Activated CD8-positive, alpha-beta memory T cell treated with anti-CD3 and anti-CD28 coated beads for 4 hours (primary cell): ENCODE results near the gene RPS6KA4.
A peak's percentile ranks its signal among the peaks of the same experiment; 100 is the strongest.

Experiments
- DNase-seq, 2 donors: peaks; one replicate each; pipeline ENCODE4 v3.0.0-alpha.2; 2020; ENCODE audit warnings: low read depth in 2 of 2

The RPS6KA4 gene

DNA sequence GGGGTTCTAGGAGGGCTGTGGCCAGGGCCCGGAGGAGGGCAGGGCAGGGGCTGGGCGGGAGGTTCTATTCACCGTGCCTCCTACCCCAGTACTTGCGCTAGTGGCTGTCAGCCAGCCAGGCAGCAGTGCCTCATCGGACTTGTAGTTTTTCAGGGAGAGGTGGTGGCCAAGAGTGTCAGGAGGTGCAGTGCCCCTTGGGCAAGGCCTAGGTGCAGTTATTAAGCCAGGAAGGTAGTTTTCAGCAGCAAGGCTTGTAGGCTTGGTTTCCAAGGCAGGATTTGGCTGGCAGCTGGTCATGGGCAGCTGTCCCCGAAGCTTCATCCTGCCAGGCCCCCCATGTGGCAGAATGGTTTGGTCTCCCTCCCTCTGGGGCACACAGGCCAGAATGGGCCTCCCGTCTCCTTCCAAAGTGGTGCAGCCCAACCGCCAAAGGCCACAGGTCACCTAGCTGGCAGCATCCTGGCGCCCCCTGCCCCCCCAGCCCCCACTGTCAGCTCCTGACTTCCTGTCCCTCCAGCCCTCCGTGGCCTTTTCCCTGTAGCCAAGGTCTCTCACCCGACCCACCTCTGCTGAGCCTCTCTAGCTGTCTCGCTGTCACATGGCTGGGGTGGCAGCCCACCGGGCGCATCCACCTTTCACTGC lies 10.5 kb upstream of the RPS6KA4 start:
- no peak for DNase-seq

DNA sequence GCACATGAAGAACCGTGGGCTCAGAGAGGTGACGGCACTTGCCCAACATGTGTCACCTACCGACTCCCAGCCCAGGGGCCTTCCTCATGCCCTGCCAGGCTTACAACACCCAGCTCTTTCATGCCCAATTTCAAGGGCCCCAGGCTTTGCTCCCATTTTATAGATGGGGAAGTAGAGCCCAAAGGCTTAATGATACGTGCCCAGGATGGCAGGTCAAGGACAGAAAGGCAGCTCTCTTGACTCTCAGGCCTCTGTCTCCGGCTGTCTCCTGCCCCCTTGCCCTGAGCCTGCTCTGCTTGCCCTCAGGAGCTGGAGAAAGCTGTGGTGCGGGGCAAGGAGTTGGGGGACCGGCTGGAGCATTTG lies 10.0 kb upstream of the RPS6KA4 start:
- DNase-seq, result no peak

DNA sequence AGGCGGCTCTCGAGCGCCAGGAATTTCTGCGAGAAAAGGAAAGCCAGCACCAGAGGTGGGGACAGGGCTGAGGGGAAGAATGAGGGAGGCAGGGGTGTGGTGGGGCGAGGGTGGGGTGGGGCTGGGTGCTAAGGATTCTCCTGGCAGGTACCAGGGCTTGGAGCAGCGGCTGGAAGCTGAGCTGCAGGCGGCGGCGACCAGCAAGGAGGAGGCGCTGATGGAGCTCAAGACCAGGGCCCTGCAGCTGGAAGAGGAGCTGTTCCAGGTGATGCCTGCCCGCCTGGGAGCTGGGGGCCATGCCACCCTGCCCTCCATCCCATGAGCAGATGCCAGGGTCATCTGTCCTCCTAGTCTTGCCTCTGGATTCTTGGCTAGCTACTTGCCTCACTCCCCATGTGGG lies 9.6 kb upstream of the RPS6KA4 start:
- no peak for DNase-seq

DNA sequence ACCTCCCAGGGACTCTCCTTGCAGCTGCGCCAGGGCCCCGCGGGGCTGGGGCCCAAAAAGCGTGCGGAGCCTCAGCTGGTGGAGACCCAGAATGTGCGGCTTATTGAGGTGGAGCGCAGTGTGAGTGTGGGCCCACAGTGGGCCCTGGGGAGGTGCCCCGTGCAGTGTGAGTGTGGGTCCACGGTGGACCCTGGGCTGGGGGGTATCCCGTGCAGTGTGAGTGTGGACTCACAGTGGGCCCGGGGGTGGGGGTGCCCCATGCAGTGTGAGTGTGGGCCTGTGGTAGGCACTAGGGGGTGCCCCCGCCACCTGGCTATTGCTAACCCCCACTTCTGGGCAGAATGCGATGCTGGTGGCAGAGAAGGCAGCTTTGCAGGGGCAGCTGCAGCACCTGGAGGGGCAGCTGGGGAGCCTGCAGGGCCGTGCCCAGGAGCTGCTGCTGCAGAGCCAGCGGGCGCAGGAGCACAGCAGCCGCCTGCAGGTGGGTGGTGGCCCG lies 7.8 kb upstream of the RPS6KA4 start:
- DNase-seq, result no peak

DNA sequence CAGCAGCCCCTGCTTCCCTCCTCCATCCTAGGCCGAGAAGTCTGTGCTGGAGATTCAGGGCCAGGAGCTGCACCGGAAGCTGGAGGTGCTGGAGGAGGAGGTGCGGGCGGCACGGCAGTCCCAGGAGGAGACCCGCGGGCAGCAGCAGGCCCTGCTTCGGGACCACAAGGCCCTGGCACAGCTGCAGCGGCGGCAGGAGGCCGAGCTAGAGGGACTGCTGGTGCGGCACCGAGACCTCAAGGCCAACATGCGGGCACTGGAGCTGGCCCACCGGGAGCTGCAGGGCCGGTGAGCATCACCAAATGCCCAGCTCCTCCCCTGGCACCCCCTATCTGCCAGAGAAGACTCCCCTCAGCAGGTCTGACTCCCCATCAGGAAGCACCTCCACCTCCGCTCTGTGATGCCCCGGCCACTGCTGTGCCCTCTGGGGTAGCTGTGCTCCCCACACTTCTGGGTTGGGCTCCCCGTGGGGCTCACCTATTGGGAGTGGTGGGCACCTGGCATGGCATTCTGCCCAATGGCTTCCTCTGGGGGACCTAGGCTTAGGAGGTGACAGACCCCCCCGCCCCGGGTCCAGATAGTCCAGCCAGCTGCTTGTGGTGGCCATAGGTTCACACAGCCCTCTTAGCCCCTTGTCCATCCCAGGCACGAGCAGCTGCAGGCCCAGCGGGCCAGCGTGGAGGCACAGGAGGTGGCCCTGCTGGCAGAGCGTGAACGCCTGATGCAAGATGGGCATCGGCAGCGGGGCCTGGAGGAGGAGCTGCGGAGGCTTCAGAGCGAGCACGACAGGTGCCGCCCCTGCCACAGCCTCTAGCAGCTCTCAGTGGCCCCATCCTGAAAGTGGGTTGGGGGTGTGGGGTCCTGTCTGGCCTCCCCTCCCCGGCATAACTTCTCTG lies 6.6 kb upstream of the RPS6KA4 start:
- no peak for DNase-seq

DNA sequence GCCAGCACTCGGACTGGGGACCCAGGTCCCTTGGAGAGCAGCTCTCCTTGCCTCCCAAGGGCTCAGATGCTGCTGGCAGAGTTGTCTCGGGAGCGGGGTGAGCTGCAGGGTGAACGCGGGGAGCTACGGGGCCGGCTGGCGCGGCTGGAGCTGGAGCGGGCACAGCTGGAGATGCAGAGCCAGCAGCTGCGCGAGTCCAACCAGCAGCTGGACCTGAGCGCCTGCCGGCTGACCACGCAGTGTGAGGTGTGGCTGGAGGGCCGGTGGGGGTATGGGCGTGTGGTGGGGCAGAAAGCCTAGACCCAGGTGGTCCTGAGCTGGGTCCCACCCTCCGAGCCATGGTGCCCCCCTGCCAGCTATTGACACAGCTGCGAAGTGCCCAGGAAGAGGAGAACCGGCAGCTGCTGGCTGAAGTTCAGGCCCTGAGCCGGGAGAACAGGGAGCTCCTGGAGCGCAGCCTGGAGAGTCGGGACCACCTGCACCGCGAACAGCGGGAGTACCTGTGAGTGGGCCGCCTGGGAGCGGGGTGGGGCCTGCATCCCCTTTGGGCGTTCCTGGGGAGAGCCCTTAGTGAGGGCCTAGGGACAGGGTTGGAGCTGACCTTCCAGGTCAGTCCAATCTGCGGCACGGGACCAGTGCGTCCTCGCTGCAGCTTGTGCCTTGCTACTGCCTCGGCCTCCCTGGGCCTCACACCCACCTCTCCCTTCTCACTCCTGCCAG lies 5.8 kb upstream of the RPS6KA4 start:
- no peak for DNase-seq

DNA sequence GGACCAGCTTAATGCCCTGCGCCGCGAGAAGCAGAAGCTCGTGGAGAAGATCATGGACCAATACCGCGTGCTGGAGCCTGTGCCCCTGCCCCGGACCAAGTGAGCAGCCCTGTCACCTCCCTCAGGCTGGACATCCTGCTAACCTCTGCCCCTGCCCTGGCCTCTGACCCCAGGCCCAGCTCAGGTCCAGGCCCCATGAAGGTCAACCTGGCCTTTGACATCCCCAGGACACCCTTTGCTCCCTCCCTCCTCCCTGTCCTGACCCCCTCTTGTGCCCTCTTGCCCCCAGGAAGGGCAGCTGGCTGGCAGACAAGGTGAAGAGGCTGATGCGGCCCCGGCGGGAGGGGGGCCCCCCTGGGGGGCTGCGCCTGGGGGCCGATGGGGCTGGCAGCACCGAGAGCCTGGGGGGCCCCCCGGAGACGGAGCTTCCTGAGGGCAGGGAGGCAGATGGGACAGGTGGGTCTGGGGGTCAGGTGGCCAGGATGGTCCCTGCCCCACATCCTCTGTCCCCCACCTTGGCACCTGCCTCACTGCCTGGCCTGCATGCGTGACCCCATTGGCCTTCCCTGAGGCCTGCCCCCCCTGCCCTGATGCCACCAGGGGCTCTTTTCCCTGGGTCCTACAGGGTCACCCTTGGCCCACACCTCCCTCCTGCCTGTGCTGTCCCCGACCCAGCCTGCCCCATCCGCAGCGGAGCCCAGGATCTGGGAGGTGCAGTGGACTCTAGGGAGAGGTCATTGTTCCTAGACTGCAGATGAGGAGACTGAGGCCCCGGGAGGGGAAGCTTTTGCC lies 5.1 kb upstream of the RPS6KA4 start:
- no peak for DNase-seq

DNA sequence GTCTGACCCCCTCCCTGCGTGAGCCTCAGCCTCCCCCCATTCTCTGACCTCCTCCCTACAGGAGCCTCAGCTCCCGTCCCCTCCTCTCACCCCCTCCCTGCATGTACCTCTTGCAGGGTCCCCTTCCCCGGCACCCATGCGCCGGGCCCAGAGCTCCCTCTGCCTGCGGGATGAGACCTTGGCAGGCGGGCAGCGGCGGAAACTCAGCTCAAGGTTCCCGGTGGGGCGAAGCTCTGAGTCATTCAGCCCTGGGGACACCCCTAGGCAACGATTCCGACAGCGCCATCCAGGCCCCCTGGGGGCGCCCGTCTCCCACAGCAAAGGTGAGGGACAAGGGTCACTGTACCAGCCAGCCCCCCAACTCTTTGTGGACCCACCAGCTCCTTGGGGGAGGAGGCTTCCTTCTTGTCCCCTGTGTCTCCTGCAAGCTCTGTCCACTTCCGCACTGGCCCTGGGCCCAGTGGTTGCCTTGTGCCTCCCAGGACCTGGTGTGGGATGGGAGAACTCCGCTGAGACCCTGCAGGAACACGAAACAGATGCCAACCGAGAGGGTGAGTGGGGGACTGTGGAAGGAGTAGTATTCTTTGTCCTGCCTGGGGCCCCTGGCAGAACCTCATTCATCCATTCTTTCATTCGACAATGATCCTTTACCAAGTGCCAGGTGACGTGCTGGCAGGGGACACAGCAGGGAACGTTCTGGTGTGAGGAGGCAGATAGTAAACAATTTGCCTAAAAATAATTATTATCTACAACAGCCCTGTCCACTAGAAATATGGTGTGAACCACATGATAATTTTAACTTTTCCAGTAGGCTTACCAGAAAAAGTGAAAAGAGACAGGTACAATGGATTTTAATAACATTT lies 3.7 kb upstream of the RPS6KA4 start:
- peak in 1 of 2 donors; percentile 21 for DNase-seq

DNA sequence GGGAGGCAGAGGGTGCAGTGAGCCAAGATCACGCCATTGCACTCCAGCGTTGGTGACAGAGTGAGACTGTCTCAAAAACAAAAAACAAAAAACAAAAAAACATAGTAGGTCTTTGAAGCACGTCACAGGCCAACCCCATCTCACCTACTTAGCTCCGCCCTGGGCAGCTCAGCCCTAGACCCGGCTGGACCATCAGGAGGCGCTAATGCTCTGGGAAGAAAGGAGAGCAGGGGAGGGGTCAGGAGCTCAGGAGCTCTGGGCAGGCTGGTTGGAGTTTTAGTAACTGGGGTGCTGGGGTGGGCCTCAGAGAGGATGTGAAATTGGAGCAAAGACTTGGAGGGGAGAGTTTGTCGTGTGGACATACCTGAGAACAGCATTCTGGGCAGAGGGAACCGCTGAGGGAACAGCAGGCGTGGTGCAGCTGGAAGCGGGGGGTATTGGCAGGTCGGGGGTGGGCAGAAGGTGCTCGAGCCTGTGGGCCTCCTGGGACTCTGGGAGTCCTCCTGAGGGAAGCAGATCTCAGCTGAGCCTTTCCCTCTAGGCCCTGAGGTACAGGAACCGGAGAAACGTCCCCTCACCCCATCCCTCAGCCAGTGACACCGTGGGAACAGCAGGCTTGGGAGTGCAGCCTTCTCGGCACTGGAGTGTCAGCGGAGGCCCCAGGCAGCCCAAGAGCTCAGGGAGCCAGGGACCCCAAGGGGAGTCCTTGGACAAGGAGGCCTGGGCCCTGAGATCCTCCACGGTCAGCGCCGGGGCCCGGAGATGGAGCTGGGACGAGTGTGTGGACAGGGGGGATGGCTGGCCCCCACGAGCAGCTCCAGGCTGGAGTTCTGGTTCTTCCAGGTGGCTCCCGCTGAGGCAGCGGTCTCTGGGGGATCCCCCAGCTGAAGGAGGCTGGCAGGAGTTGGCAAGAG lies 2.2 kb upstream of the RPS6KA4 start:
- no peak for DNase-seq

DNA sequence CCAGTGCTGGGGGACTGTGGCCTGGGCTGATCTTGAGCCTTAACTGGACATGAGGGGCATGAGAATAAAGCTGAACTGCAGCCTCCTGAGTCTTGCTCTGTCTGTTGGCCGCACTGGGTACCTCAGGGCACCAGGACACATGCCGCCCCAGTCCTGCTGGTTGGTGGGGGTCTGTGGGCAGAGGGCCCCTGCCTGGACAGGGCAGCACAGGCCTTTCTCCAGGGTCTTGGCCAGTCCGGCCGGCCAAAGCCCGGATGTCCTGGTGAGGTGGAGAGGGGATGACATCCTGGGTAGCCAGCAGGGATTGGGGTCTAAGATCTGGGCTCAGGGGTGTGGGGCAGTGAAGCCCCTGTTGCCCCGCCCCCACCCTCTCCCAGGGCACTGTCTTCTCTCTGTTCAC lies 1.5 kb upstream of the RPS6KA4 start:
- DNase-seq, result no peak

DNA sequence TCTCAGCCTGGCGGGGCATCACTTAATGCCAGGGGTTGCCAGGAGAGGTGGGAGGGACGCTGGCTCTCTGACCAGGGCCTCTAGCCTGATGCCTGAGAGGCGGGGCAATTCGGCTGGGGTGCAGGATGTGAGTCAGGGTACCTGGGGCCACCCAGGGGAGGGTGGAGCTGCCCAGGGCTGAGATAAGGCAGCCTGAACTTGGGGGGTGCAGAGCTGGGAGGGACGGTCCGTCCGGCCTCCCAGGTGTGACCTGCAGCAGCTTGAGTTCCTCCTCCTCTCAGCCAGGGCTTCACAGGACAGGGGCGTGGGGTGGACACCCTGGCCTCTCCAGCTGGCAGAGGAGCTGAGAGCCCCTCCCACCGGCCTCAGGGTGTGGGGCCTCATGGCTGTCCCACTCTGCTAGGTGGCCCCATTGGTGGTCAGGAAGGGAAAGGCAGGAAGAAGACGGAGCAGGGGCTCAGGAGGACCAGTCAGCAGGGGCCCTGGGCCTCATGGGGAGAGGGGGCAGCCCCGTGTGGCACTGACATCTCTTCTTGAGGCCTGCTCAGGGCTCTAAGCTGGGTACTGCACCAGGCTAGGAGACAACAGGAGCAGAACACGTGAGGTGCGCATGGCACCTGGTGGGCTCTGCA lies 942 bp upstream of the RPS6KA4 start:
- DNase-seq, result peak in 1 of 2 donors; percentile 30

DNA sequence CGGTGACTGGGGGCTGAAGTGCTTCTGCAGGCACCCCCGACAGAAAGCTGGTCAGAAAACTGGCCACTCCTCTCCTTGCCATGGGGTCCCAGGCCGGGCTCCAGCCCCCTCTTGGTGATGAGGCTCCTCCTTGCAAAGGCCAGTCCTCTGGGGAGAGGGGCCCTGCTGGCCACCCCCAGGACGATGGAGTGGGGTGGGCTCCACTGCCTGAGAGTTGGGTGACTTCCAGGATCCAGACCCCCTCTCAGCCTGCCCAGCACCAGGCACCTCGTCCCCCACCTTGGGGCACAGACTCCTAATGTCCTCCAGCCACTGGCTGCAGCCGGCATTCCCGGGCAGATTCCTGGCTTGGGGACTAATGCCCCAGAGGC lies 441 bp upstream of the RPS6KA4 start:
- DNase-seq, result no peak

DNA sequence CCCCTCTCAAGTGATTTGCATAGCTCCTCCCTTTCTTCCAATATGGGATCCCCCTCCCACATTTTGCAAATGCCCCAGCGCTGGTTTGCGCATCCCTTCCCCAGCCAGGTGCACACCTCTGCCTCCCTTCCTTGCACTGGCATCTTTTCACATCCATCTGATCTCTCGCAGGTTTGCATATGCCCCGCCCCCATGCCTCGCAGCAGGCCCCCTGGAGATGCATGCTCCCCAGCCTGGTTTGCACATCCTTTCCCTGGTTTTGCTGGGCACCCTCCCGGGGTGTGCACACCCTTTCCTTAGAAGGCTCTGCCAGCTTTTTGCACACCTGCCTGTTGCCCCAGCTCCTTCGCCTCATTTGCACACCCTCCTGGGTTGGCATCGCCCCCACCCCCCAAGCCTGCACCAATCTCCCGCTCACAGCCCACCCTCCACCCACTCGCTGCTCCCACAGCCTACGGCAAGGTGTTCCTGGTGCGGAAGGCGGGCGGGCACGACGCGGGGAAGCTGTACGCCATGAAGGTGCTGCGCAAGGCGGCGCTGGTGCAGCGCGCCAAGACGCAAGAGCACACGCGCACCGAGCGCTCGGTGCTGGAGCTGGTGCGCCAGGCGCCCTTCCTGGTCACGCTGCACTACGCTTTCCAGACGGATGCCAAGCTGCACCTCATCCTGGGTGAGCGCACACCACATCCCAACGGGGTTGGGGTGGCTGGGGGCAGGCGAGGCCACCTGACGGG lies 917 bp downstream of the RPS6KA4 start:
- no peak for DNase-seq

DNA sequence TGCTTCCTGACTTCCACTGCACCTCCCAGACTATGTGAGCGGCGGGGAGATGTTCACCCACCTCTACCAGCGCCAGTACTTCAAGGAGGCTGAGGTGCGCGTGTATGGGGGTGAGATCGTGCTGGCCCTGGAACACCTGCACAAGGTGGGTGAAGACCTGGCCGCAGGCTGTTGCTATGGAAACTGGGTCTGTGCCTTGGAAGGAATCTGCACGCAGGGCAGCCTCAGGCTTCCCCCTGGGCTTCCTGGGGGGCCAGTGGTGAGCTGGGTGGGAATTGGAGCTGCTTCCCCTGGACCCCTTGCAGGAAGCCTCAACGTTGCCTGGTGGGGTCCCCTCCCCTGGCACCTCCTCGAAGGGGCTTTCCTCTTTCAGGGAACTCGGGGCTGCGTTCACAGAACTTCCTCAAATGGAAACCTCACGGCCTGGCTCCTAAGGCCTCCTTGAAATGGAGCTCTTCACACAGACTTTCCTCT lies 1.5 kb downstream of the RPS6KA4 start:
- no peak for DNase-seq

DNA sequence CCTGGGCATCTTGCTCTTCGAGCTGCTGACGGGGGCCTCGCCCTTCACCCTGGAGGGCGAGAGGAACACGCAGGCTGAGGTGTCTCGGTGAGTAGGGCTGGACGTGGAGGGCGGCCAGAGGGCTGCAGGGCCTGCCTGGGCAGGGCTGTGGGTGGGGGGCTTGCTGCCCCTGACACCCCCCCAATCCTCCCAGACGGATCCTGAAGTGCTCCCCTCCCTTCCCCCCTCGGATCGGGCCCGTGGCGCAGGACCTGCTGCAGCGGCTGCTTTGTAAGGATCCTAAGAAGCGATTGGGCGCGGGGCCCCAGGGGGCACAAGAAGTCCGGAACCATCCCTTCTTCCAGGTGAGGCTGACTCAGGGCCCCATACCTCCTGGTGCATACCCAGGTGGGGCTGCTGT lies 2.7 kb downstream of the RPS6KA4 start:
- no peak for DNase-seq

DNA sequence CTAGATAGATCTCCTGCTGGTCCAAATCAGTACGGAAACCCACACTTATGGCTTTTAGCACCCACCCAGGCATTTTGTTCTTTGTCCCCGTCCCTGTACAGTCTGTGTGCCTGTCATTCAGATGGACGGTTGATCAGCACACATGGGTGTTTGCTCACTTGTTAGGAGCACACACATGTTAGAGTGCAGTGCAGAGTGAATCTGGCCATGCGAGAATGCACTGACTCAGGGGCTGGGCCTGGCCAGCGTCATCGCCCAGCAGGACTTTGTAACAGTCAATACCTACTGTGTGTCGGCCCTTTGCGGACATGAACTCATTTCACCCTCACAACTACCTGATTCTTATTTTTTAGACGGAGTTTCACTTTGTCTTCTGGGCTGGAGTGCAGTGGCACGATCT lies 3.4 kb downstream of the RPS6KA4 start:
- DNase-seq, result no peak

DNA sequence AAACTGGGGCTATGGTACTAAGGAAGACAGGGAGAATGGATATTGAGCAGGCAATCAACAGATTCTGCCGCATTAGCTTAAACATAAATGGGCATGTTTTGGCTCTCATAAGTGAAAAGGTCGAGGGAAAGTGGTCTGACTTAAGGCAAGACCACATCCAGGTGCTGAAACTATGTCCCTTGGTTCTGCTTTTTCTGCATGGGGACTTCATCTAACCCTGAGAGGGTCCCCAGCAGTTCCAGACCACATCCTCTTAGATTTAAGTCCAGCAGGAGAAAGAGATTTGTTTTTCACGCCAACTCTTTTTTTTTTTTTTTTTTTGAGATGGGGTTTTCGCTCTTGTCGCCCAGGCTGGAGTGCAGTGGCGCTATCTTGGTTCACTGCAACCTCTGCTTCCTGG lies 5.5 kb downstream of the RPS6KA4 start:
- DNase-seq, result no peak

DNA sequence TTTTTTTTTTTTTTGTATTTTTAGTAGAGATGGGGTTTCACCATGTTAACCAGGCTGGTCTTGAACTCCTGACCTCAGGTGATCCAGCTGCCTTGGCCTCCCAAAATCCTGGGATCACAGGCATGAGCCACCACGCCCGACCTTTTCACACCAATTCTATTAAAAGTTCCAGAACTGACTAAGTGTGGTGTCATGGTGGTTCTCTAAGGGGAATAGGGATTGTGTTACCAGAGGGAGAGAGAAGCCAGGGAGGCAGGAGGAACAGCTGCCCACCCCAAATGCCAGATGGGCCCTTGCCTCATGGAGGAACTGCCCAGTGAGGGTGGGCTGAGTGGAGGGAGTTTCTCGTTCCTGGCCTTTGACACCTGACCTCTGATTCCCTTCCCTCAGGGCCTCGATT lies 5.9 kb downstream of the RPS6KA4 start:
- DNase-seq, result no peak

DNA sequence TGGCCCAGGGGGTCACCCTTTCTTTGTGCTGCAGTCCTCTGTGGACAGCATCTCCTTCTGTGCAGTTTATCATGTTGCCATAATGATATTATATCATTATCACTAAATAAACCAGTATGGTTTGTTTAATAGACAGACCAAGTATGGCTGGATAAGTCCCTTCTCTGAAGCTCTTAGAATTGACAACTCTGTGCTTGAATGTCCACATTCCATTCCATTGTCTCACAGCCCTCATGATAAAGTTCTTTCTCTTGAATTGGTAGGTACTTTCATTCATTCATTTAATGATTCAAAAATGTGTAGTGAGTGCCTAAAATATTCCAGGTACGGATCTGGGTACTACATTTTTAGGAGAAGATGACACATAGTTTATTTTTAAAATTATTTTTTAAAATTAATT lies 7.8 kb downstream of the RPS6KA4 start:
- DNase-seq, result no peak
